ENCODE data around the gene TMC6. TPM values are rescaled to one million over a fixed set of nuclear protein-coding genes. Genes with fewer than 3 reads are reported as not detected.

The TMC6 gene
- polyA plus RNA-seq, 1 donor (not counting 4 experiments of a cell fraction or from before 2014, with no cell fraction given) = 20.4 TPM

GRCh38 chr17:78174346-78174869, 45.9 kb upstream of the TMC6 start:
- no peak for FAIRE-seq
- no peak overlapping the region for H3K9ac ChIP-seq (ENCODE audit: control insufficient read depth, extremely low read depth, insufficient read depth, low read length)

GRCh38 chr17:78173097-78173715, 44.7 kb upstream of the TMC6 start:
- dilution Hi-C loops (cut with MboI; ENCODE audit: extremely low pct_ligation_motif_present, low sequenced_read_pairs) = no loop called here
- Histone ChIP-seq H3K4me3 (ENCODE audit: control insufficient read depth in 2 of 3, extremely low read depth in 1 of 3, insufficient read depth in 2 of 3, low read depth in 1 of 3, low read length in 3 of 3) (no peak overlapping the region), H3K9me1 (ENCODE audit: control insufficient read depth, extremely low read depth, insufficient read depth, low read length) (no peaks in the 10 kb centered on the region), H3K36me3 (ENCODE audit: control insufficient read depth in 2 of 2, extremely low read depth in 1 of 2, insufficient read depth in 2 of 2, low read length in 2 of 2) (peaks cover 16 to 20% of the 10 kb centered on the region in 2 experiments), H3K27me3 (ENCODE audit: control insufficient read depth, extremely low read depth, insufficient read depth, low read length) (no peaks in the 10 kb centered on the region), H3K27ac (ENCODE audit: control insufficient read depth, insufficient read depth, low read length) (no peak overlapping the region), H2AFZ (ENCODE audit: control insufficient read depth, low read length) (no peak overlapping the region), H3K4me1 (ENCODE audit: control insufficient read depth, extremely low read depth, insufficient read depth, low read length) (peaks cover 22% of the 10 kb centered on the region), H3K79me2 (ENCODE audit: control insufficient read depth, insufficient read depth, low read length) (no peaks in the 10 kb centered on the region), H3K9me3 (ENCODE audit: control insufficient read depth, low read depth, low read length) (no peaks in the 10 kb centered on the region), H3K4me2 (ENCODE audit: control insufficient read depth, extremely low read depth, insufficient read depth, low read depth, low read length) (peak overlapping the region; percentile 5), H3K9ac (ENCODE audit: control insufficient read depth, extremely low read depth, insufficient read depth, low read length) (peak overlapping the region; percentile 28), H4K20me1 (ENCODE audit: control insufficient read depth, extremely low read depth, insufficient read depth, low read length) (no peaks in the 10 kb centered on the region)
- FAIRE-seq (no peak), DNase-seq (ENCODE audit: low read depth, low spot score) (no peak)
- TF ChIP-seq EZH2 (IDR thresholded peaks at IDR 0.05; ENCODE audit: low read length) = no peak
- no peak for TF ChIP-seq CTCF (optimal IDR thresholded peaks at IDR 0.05 in 1 of 3, IDR thresholded peaks at IDR 0.05 in 1 of 3, conservative IDR thresholded peaks at IDR 0.05 in 1 of 3; ENCODE audit: extremely low read depth in 1 of 3, insufficient read depth in 2 of 3, low read length in 3 of 3)

More at GRCh38 chr17:78174346-78174869, 45.9 kb upstream of the TMC6 start:
- H3K36me3 ChIP-seq (ENCODE audit: control insufficient read depth in 2 of 2, extremely low read depth in 1 of 2, insufficient read depth in 2 of 2, low read length in 2 of 2) = peaks cover 16 to 29% of the 10 kb centered on the region in 2 experiments
- H3K79me2 ChIP-seq (ENCODE audit: control insufficient read depth, insufficient read depth, low read length) = no peaks in the 10 kb centered on the region
- no peaks in the 10 kb centered on the region for H4K20me1 ChIP-seq (ENCODE audit: control insufficient read depth, extremely low read depth, insufficient read depth, low read length)
- no peaks in the 10 kb centered on the region for H3K9me3 ChIP-seq (ENCODE audit: control insufficient read depth, low read depth, low read length)
- H3K4me2 ChIP-seq (ENCODE audit: control insufficient read depth, extremely low read depth, insufficient read depth, low read depth, low read length) = no peak overlapping the region
- DNase-seq (ENCODE audit: low read depth, low spot score) = no peak
- peaks cover 19% of the 10 kb centered on the region for H3K4me1 ChIP-seq (ENCODE audit: control insufficient read depth, extremely low read depth, insufficient read depth, low read length)
- no peaks in the 10 kb centered on the region for H3K27me3 ChIP-seq (ENCODE audit: control insufficient read depth, extremely low read depth, insufficient read depth, low read length)
- no peaks in the 10 kb centered on the region for H3K9me1 ChIP-seq (ENCODE audit: control insufficient read depth, extremely low read depth, insufficient read depth, low read length)
- TF ChIP-seq EZH2 (IDR thresholded peaks at IDR 0.05; ENCODE audit: low read length) = no peak
- peak in 1 of 3 experiments; percentile 12 for TF ChIP-seq CTCF (optimal IDR thresholded peaks at IDR 0.05 in 1 of 3, IDR thresholded peaks at IDR 0.05 in 1 of 3, conservative IDR thresholded peaks at IDR 0.05 in 1 of 3; ENCODE audit: extremely low read depth in 1 of 3, insufficient read depth in 2 of 3, low read length in 3 of 3)
- no peak overlapping the region for H3K4me3 ChIP-seq (ENCODE audit: control insufficient read depth in 2 of 3, extremely low read depth in 1 of 3, insufficient read depth in 2 of 3, low read depth in 1 of 3, low read length in 3 of 3)
- dilution Hi-C loops (cut with MboI; ENCODE audit: extremely low pct_ligation_motif_present, low sequenced_read_pairs) = no loop called here
- no peak overlapping the region for H2AFZ ChIP-seq (ENCODE audit: control insufficient read depth, low read length)
- H3K27ac ChIP-seq (ENCODE audit: control insufficient read depth, insufficient read depth, low read length) = no peak overlapping the region

Data from keratinocyte (primary cell).